HepG2 (cell line): ENCODE data around the gene SLC38A3. TPM values are rescaled to one million over a fixed set of nuclear protein-coding genes. Genes with fewer than 3 reads are reported as not detected.
A peak's percentile ranks its signal among the peaks of the same experiment; 100 is the strongest.

ENCODE experiments used
- CBX5 ChIP-seq: sonication (generic); formaldehyde crosslinking; IDR thresholded peaks from 2 replicates; pipeline ENCODE4 v1.4.0; 2020; ENCODE audit warnings: missing genetic modification reagents, borderline replicate concordance
- SALL1 ChIP-seq: sonication (generic); formaldehyde crosslinking; IDR thresholded peaks from 2 replicates; pipeline ENCODE4 v1.8.0; 2022; ENCODE audit warnings: mild to moderate bottlenecking, missing genetic modification reagents
- SRSF1 ChIP-seq: fragments of 200-400 bp; formaldehyde crosslinking; optimal IDR thresholded peaks from 2 replicates; pipeline ENCODE3; 2017; ENCODE audit warnings: mild to moderate bottlenecking, low read depth, low read length, moderate library complexity
- TARDBP ChIP-seq: sonication (generic); formaldehyde crosslinking; IDR thresholded peaks from 2 replicates; pipeline ENCODE4 v1.8.0; 2022; ENCODE audit warnings: mild to moderate bottlenecking, missing genetic modification reagents
- ZBTB40 ChIP-seq, 2 experiments: fragments of 450-650 bp in 1 of 2; sonication (generic) in 1 of 2; formaldehyde crosslinking in 1 of 2; IDR thresholded peaks; 2 replicates each; pipeline versions ENCODE4 v1.6.1 to v1.8.0; 2016 to 2022; ENCODE audit warnings: antibody characterized with exemption in 1 of 2, mild to moderate bottlenecking in 1 of 2, missing genetic modification reagents in 1 of 2
- ZHX2 ChIP-seq, 2 experiments: sonication (generic) in 1 of 2; formaldehyde crosslinking in 1 of 2; IDR thresholded peaks; 2 replicates each; pipeline versions ENCODE4 v1.6.1 to v1.9.0; 2014 to 2022; ENCODE audit warnings: antibody characterized with exemption in 1 of 2, borderline replicate concordance in 1 of 2, inconsistent platforms in 1 of 2, low read depth in 1 of 2, missing genetic modification reagents in 1 of 2
- ZNF230 ChIP-seq: sonication (generic); formaldehyde crosslinking; IDR thresholded peaks from 2 replicates; pipeline ENCODE4 v1.4.0; 2020; ENCODE audit warnings: mild to moderate bottlenecking, missing genetic modification reagents
- ZNF335 ChIP-seq: sonication (generic); formaldehyde crosslinking; IDR thresholded peaks from 2 replicates; pipeline ENCODE4 v1.4.0; 2020; ENCODE audit warnings: missing genetic modification reagents
- polyA plus RNA-seq, 8 experiments: library from polyadenylated mRNA; depleted of rRNA in 3 of 8; stranded (reverse) in 7 of 8; unstranded in 1 of 8; fragments of >200 nt; fragmentation: Illumina TruSeq in 4 of 8; extraction: Trizol in 4 of 8; gene quantifications; 2 replicates each; pipeline versions ENCODE4 v1.2.1 to v1.2.3, GENCODE V29; 2011 to 2016; ENCODE audit warnings: low read depth in 4 of 8, missing spikeins in 1 of 8, mixed read lengths in 1 of 8; ENCODE audit not compliant: insufficient read depth in 1 of 8
- total RNA-seq, 5 experiments: library from RNA; depleted of rRNA; stranded (reverse); fragments of >200 nt; fragmentation: Illumina TruSeq; extraction: Trizol; gene quantifications; 2 replicates each; pipeline ENCODE4 v1.2.3, GENCODE V29; 2016; ENCODE audit warnings: low read depth in 1 of 5
- TF ChIP-seq, protein P1 (sequence below): sonication (generic); formaldehyde crosslinking; IDR thresholded peaks from 2 replicates; pipeline ENCODE4 v1.5.0; 2020; ENCODE audit warnings: missing genetic modification reagents, mild to moderate bottlenecking, borderline replicate concordance
- TF ChIP-seq, protein P2 (sequence below): sonication (generic); formaldehyde crosslinking; IDR thresholded peaks from 2 replicates; pipeline ENCODE4 v1.4.0; 2020; ENCODE audit warnings: mild to moderate bottlenecking, missing genetic modification reagents

The SLC38A3 gene
- total and polyA plus RNA-seq, 2 of the 13 experiments (the other 11 are each of a cell fraction or from before 2014, with no cell fraction given): 29.8 to 164 TPM

DNA sequence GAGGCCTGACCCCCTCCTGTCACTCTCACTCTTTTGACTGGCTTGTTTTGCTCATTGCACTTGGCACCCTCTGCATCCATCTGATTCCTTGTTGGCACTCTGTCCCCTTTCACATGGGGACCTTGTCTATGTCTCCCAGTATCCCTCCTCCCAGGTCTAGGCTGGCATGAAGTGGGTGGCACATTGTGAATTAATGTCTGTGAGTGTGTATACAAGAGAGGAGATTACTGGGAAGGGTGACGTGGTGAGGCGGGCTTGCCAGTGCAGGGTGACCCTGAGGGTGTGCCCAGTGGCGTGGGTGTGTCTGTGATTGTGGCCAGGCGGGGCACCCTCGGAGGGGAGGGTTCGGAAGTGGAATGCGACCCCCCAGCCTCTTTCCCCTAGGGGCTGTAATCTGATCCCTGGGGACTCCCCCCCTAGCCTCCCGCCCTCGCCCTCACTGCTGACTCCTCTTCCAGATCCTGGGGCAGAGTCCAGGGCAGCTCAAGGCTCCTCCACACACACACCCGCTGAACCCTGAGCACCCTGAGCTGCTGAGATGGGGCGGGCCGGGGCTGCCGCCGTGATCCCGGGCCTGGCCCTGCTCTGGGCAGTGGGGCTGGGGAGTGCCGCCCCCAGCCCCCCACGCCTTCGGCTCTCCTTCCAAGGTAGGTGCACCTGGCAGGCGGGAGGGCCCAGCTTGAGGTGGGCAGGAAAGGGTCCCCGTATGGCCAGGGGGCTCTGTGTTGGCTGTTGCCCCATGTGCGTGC, 63.8 kb downstream of the SLC38A3 start, which contains the start of gene SEMA3B (continued):
- TF ChIP-seq ZHX2 (IDR thresholded peaks at IDR 0.05; ENCODE audit: low read depth): no peak
- no peak for TF ChIP-seq ZHX2 (CRISPR knock-in tag; IDR thresholded peaks at IDR 0.05; ENCODE audit: borderline replicate concordance)
- TF ChIP-seq ZBTB40 (IDR thresholded peaks at IDR 0.05): no peak
- no peak for TF ChIP-seq ZBTB40 (CRISPR knock-in tag; IDR thresholded peaks at IDR 0.05)
- peak; percentile 81 for TF ChIP-seq TARDBP (CRISPR knock-in tag)
- no peak; the same call in 1 of the 2 replicates for TF ChIP-seq SALL1
- no peak for TF ChIP-seq ZNF335 (CRISPR knock-in tag)
- TF ChIP-seq, protein P1, sequence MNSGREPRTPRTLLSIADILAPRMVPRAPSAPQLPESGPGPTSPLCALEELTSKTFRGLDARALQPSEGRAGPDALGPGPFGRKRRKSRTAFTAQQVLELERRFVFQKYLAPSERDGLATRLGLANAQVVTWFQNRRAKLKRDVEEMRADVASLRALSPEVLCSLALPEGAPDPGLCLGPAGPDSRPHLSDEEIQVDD (CRISPR knock-in tag): no peak
- peak; percentile 88 for TF ChIP-seq SRSF1
- TF ChIP-seq, protein P2, sequence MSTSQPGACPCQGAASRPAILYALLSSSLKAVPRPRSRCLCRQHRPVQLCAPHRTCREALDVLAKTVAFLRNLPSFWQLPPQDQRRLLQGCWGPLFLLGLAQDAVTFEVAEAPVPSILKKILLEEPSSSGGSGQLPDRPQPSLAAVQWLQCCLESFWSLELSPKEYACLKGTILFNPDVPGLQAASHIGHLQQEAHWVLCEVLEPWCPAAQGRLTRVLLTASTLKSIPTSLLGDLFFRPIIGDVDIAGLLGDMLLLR: peak; percentile 59; the same call in 1 of the 2 replicates
- TF ChIP-seq ZNF230 (CRISPR knock-in tag): no peak
- TF ChIP-seq CBX5 (CRISPR knock-in tag): no peak
